VCaP (cell line): Measurements from ENCODE around the gene NEB.

Experiments used
- H3K27ac ChIP-seq: fragments of 450-650 bp; 2 replicates; pipeline ENCODE4 v1.5.1; 2017
- TF ChIP-seq, protein P1 (sequence below): fragments of 450-650 bp; conservative IDR thresholded peaks from 2 replicates; pipeline ENCODE4 v1.5.1; 2017; ENCODE audit warnings: mild to moderate bottlenecking, moderate library complexity

Gene NEB

DNA sequence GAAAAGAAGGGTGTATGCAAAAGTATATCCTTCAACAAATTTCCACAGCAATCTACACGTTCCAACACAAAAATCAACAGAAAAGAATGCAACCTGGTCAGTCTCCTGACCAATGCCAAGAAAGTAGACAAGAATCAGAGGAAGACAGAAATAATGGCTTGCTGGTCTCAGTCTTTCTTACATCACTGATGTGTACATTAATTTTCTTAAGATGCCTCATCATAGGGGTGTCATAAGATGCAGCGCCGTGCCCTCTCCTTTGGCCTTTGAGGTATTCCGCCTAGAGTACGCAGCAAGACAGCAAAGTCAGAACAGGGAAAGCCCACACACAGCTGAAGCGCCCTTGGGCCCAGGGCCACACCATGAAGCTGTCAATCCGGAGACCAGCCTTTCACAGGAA is 211.7 kb downstream of the NEB start:
- H3K27ac ChIP-seq, result no peak overlapping the region
- TF ChIP-seq, protein P1, sequence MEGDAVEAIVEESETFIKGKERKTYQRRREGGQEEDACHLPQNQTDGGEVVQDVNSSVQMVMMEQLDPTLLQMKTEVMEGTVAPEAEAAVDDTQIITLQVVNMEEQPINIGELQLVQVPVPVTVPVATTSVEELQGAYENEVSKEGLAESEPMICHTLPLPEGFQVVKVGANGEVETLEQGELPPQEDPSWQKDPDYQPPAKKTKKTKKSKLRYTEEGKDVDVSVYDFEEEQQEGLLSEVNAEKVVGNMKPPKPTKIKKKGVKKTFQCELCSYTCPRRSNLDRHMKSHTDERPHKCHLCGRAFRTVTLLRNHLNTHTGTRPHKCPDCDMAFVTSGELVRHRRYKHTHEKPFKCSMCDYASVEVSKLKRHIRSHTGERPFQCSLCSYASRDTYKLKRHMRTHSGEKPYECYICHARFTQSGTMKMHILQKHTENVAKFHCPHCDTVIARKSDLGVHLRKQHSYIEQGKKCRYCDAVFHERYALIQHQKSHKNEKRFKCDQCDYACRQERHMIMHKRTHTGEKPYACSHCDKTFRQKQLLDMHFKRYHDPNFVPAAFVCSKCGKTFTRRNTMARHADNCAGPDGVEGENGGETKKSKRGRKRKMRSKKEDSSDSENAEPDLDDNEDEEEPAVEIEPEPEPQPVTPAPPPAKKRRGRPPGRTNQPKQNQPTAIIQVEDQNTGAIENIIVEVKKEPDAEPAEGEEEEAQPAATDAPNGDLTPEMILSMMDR, result no peak

DNA sequence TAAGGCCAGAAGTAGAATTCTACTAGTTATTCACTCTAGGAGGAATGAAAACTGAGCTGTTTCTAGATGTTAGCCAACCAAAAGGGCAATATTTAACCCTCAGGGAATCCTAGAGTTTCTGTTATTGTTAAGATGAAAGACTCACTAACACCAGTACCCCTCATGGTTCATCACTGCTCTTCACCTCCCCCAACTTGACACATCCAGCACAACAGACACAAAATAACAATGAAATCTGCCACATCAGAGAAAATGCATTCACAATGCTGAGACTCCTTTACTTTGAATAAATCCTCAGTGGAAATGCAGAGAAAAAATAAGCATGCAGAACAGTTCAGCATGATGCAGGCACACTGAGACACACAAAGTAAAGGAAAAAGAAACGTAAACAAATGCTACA is 213.3 kb downstream of the NEB start:
- no peak overlapping the region for H3K27ac ChIP-seq
- TF ChIP-seq, protein P1, result no peak

DNA sequence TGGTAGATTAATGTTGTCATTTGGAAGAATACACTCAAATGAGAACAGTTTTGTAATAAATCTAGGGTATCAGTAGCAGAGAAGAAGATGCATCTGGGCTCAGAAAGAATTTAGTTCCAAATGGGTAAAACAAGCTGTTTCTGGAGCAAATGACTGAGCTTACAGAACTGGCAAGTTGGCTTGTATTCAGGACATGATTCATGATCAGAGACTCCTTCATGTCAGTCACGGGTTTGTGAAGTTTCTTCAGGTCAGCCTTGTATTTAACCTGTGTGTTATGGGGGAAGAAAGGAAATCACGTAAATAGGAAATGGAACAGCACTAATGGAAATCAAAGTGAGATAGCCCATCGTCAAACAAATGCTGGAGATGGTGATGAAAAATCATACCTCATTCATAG is 215.5 kb downstream of the NEB start:
- H3K27ac ChIP-seq, result no peak overlapping the region
- TF ChIP-seq, protein P1, result no peak

DNA sequence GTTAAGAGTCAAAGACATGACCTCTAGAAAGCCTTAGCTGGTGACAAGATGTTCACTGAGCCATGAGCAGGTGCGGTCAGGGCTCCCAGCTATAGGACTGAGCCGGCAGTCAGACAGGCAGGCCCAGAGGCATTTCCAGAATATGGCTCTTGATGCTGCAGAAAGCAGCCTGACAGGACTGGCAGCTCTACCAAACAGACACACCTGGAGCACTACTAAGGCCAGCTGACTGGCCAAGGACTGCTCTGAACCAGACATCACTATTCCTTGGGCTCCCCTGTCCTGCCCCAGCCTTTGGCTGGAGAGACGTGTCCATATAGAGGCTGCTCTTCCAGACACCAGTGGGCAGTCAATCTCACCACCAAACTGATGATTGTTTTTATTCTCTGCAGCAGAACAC is 225.8 kb downstream of the NEB start:
- TF ChIP-seq, protein P1, result no peak
- H3K27ac ChIP-seq, result peak overlapping the region; percentile 26

DNA sequence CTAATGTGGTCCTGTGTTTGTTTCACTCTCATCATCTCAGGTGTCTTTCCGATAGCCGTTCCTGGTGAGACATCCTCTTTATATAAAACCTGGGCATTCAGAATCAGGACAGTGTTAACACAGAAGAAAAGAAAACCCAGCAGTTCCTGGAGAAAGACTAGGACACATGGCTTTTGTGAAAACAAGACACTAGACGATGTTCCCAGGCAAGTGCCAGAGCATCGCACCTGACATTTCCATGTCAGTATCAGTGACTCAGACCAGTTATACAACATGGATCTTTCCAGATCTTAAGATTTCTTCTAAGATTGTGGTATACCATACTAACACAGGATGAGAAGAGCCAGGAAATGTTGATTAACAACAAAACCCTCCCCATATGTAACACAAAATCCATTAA is 228.1 kb downstream of the NEB start:
- TF ChIP-seq, protein P1, result no peak
- H3K27ac ChIP-seq, result no peak overlapping the region

DNA sequence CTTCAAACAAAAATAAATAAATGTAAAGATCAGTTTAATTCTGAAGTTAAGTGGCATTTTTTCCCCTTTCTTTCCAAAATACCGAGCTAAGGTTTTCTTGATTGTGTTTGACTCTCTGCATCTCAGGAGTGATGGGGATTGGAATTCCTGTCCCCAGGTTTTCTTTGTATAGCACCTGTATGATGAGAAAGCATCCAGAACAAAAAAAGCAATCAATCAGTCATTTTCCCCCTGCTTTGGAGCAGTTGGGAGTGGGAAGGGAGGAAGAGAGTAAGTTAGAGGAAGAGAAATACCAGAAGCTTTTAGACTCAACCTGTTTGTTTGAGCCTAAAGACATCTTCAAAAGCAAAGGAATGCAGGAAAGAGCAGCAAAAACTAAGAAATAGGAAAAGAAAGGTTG is 236.1 kb downstream of the NEB start:
- TF ChIP-seq, protein P1, result no peak
- H3K27ac ChIP-seq, result no peak overlapping the region

DNA sequence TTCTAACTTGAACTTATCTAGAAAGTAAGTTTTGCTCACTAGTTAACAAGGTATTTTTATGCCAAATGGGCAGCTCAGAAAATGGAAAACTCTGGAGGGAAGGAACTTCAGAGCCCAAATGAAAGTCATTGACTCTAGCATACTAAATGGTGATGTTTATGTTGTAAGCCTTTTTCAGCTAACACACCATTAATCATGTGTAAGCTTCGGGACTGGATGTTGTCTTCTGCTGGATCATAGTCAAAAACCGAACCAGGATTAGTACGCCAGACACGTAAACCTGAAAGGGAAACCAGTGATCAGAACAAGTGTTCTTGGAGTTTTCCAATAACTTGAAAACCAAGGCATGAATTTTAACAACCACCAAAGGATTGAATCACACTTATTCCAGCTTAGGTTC is 242.8 kb downstream of the NEB start:
- H3K27ac ChIP-seq, result no peak overlapping the region
- TF ChIP-seq, protein P1, result no peak

DNA sequence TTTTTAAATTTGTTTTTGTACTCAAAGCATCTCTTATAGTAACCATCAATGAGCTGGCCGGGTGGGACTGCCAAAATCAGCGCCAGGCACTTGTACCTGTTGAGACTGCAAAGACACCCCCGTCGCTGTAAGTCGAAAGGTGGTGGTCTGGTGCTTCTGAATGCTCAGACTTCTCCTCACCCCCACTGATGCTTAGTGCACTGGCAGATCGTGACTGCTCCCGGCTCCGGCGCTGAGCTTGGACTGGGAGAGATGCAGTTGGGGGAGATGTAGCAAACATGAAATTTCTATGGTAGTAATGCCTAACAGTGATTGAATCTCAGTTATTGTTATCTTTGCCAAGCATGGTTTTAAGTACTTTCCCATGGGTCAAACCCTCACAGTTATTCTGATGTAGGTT is 244.0 kb downstream of the NEB start:
- TF ChIP-seq, protein P1, result no peak
- H3K27ac ChIP-seq, result no peak overlapping the region
